Mesenchymal stem cell (in vitro differentiated cells and primary cell): ENCODE results near the gene AMIGO1.

Experiments
- DNase-seq: peaks from one replicate; pipeline ENCODE4 v3.0.0-alpha.2; 2013
- H2AFZ ChIP-seq: one replicate; pipeline ENCODE4 v1.6.1; 2013; ENCODE audit warnings: low read depth, mild to moderate bottlenecking, control low read depth, inconsistent platforms, low read length, moderate library complexity
- H2AK5ac ChIP-seq: 2 replicates; pipeline ENCODE4 v1.6.1; 2013; ENCODE audit warnings: low read length, moderate library complexity, mild to moderate bottlenecking, inconsistent platforms; ENCODE audit not compliant: severe bottlenecking
- H2BK120ac ChIP-seq: one replicate; pipeline ENCODE4 v1.6.1; 2013; ENCODE audit warnings: low read depth, mild to moderate bottlenecking, inconsistent platforms, low read length, moderate library complexity
- H2BK12ac ChIP-seq, 2 experiments: one replicate each; pipeline ENCODE4 v1.6.1; 2013; ENCODE audit warnings: inconsistent platforms in 2 of 2, low read length in 2 of 2, mild to moderate bottlenecking in 2 of 2, moderate library complexity in 2 of 2, control low read depth in 1 of 2
- H2BK15ac ChIP-seq: one replicate; pipeline ENCODE4 v1.6.1; 2013; ENCODE audit warnings: mild to moderate bottlenecking, low read depth, inconsistent platforms; ENCODE audit not compliant: poor library complexity, severe bottlenecking
- H2BK5ac ChIP-seq: 2 replicates; pipeline ENCODE4 v1.6.1; 2013; ENCODE audit warnings: low read depth, mild to moderate bottlenecking, low read length, control low read depth, inconsistent platforms; ENCODE audit not compliant: poor library complexity, severe bottlenecking
- H3K14ac ChIP-seq, 2 experiments: one replicate each; pipeline ENCODE4 v1.6.1; 2013; ENCODE audit warnings: inconsistent platforms in 2 of 2, low read length in 2 of 2, control low read depth in 1 of 2, mild to moderate bottlenecking in 1 of 2, moderate library complexity in 1 of 2
- H3K18ac ChIP-seq, 2 experiments: one replicate each; pipeline ENCODE4 v1.6.1; 2013; ENCODE audit warnings: inconsistent platforms in 2 of 2, low read length in 2 of 2, control low read depth in 1 of 2, low read depth in 1 of 2, mild to moderate bottlenecking in 1 of 2
- H3K23ac ChIP-seq, 2 experiments: one replicate each; pipeline ENCODE4 v1.6.1; 2013; ENCODE audit warnings: inconsistent platforms in 2 of 2, low read length in 2 of 2, mild to moderate bottlenecking in 2 of 2, moderate library complexity in 2 of 2, control low read depth in 1 of 2
- H3K27ac ChIP-seq: 2 replicates; pipeline ENCODE4 v1.5.1; 2013; ENCODE audit warnings: mild to moderate bottlenecking, moderate library complexity, low read length, control low read depth, inconsistent platforms; ENCODE audit not compliant: poor library complexity, severe bottlenecking
- H3K27me3 ChIP-seq, 2 experiments: 2 replicates each; pipeline versions ENCODE4 v1.6.1 to v1.7.0; 2013; ENCODE audit warnings: low read length in 2 of 2, mild to moderate bottlenecking in 2 of 2, moderate library complexity in 2 of 2, control low read depth in 1 of 2, inconsistent platforms in 1 of 2; ENCODE audit not compliant: control insufficient read depth in 1 of 2, insufficient read depth in 1 of 2
- H3K36me3 ChIP-seq, 2 experiments: 2 replicates each; pipeline versions ENCODE4 v1.6.1 to v1.7.0; 2013; ENCODE audit warnings: low read length in 2 of 2, control low read depth in 1 of 2, inconsistent platforms in 1 of 2, low read depth in 1 of 2, mild to moderate bottlenecking in 1 of 2; ENCODE audit not compliant: insufficient read depth in 2 of 2, control insufficient read depth in 1 of 2
- H3K4ac ChIP-seq, 2 experiments: one replicate each; pipeline ENCODE4 v1.6.1; 2013; ENCODE audit warnings: inconsistent platforms in 2 of 2, low read length in 2 of 2, mild to moderate bottlenecking in 2 of 2, moderate library complexity in 2 of 2, control low read depth in 1 of 2, low read depth in 1 of 2
- H3K4me1 ChIP-seq: 2 replicates; pipeline ENCODE4 v1.6.1; 2013; ENCODE audit warnings: low read depth, low read length, control low read depth; ENCODE audit not compliant: control insufficient read depth, insufficient read depth
- H3K4me2 ChIP-seq: 2 replicates; pipeline ENCODE4 v1.6.1; 2013; ENCODE audit warnings: low read length, mild to moderate bottlenecking, inconsistent platforms; ENCODE audit not compliant: poor library complexity, severe bottlenecking
- H3K4me3 ChIP-seq, 2 experiments: 2 replicates each; pipeline versions ENCODE4 v1.5.1 to v1.7.0; 2013; ENCODE audit warnings: low read length in 2 of 2, mild to moderate bottlenecking in 2 of 2, control low read depth in 1 of 2, low read depth in 1 of 2; ENCODE audit not compliant: insufficient read depth in 1 of 2
- H3K79me1 ChIP-seq: replicated peaks from 2 replicates; pipeline ENCODE4 v1.6.1; 2013; ENCODE audit warnings: mild to moderate bottlenecking, control low read depth, low read length, inconsistent platforms; ENCODE audit not compliant: poor library complexity, severe bottlenecking
- H3K9ac ChIP-seq: 2 replicates; pipeline ENCODE4 v1.7.0; 2013; ENCODE audit warnings: mild to moderate bottlenecking, low read length, moderate library complexity
- H3K9me3 ChIP-seq: 2 replicates; pipeline ENCODE4 v1.7.0; 2013; ENCODE audit warnings: mild to moderate bottlenecking, low read length; ENCODE audit not compliant: control insufficient read depth
- H4K8ac ChIP-seq: one replicate; pipeline ENCODE4 v1.6.1; 2013; ENCODE audit warnings: inconsistent platforms, mild to moderate bottlenecking, low read length, moderate library complexity
- H4K91ac ChIP-seq: one replicate; pipeline ENCODE4 v1.6.1; 2013; ENCODE audit warnings: mild to moderate bottlenecking, low read length, inconsistent platforms
- WGBS: methylation state at CpG from one replicate; pipeline ENCODE4 v1.1.7; 2013; ENCODE audit warnings: mixed read lengths; 5-methylcytosine and 5-hydroxymethylcytosine counted together

AMIGO1 gene

GRCh38 chr1:109543988-109544735 is 34.6 kb upstream of the AMIGO1 start:
- WGBS: 80% methylated on average over 14 of the region's 14 CpGs
- Histone ChIP-seq H3K27ac (no peak overlapping the region), H3K79me1 (peaks cover 1% of the 10 kb centered on the region), H3K36me3 (no peaks in the 10 kb centered on the region), H2AFZ (no peak overlapping the region), H3K23ac (no peak overlapping the region), H2BK5ac (no peak overlapping the region), H2BK15ac (no peak overlapping the region), H3K4me1 (peaks cover 2% of the 10 kb centered on the region), H3K27me3 (peaks cover 26 to 37% of the 10 kb centered on the region in 2 experiments), H3K14ac (no peak overlapping the region), H2BK12ac (no peak overlapping the region), H3K9ac (peak overlapping the region; percentile 9), H4K91ac (no peak overlapping the region), H3K18ac (no peak overlapping the region), H3K9me3 (no peaks in the 10 kb centered on the region), H2AK5ac (no peak overlapping the region), H3K4ac (no peak overlapping the region), H4K8ac (no peak overlapping the region), H2BK120ac (no peak overlapping the region), H3K4me2 (no peak overlapping the region), H3K4me3 (no peak overlapping the region)
- DNase-seq: no peak

GRCh38 chr1:109543283-109543987 is 33.9 kb upstream of the AMIGO1 start:
- Histone ChIP-seq H2BK12ac (no peak overlapping the region), H2AFZ (no peak overlapping the region), H3K18ac (no peak overlapping the region), H4K8ac (no peak overlapping the region), H3K14ac (no peak overlapping the region), H3K36me3 (no peaks in the 10 kb centered on the region), H2BK120ac (no peak overlapping the region), H3K27me3 (peaks cover 31 to 43% of the 10 kb centered on the region in 2 experiments), H4K91ac (no peak overlapping the region), H3K27ac (no peak overlapping the region), H3K4me1 (peaks cover 2% of the 10 kb centered on the region), H3K79me1 (peaks cover 1% of the 10 kb centered on the region), H3K23ac (no peak overlapping the region), H2AK5ac (no peak overlapping the region), H3K4me2 (no peak overlapping the region), H3K4me3 (no peak overlapping the region), H3K9me3 (no peaks in the 10 kb centered on the region), H2BK15ac (no peak overlapping the region), H3K4ac (no peak overlapping the region), H3K9ac (no peak overlapping the region), H2BK5ac (no peak overlapping the region)
- DNase-seq: no peak
- 84% methylated on average over 24 of the region's 24 CpGs for WGBS

- H4K8ac ChIP-seq: no peak overlapping the region
Observed at GRCh38 chr1:109542657-109543056, 33.1 kb upstream of the AMIGO1 start.

GRCh38 chr1:109541102-109541501 is 31.6 kb upstream of the AMIGO1 start:
- Histone ChIP-seq H3K14ac (no peak overlapping the region), H2AK5ac (no peak overlapping the region), H3K18ac (no peak overlapping the region), H3K36me3 (no peaks in the 10 kb centered on the region), H3K27me3 (peaks cover 36 to 43% of the 10 kb centered on the region in 2 experiments), H3K4ac (no peak overlapping the region), H3K4me2 (no peak overlapping the region), H3K79me1 (no peaks in the 10 kb centered on the region), H3K9me3 (no peaks in the 10 kb centered on the region), H2AFZ (no peak overlapping the region), H3K4me3 (no peak overlapping the region), H2BK12ac (no peak overlapping the region), H4K8ac (no peak overlapping the region), H3K27ac (no peak overlapping the region), H2BK15ac (no peak overlapping the region), H2BK120ac (no peak overlapping the region), H3K9ac (no peak overlapping the region), H3K4me1 (peaks cover 2% of the 10 kb centered on the region), H3K23ac (no peak overlapping the region), H4K91ac (no peak overlapping the region), H2BK5ac (no peak overlapping the region)
- 87% methylated on average over 3 of the region's 3 CpGs for WGBS
- no peak for DNase-seq

More at GRCh38 chr1:109542657-109543056, 33.1 kb upstream of the AMIGO1 start:
- H3K36me3 ChIP-seq: no peaks in the 10 kb centered on the region
- H3K23ac ChIP-seq: no peak overlapping the region
- H2BK5ac ChIP-seq: no peak overlapping the region
- no peak overlapping the region for H2BK120ac ChIP-seq
- H3K27me3 ChIP-seq: peaks cover 36 to 43% of the 10 kb centered on the region in 2 experiments
- H3K79me1 ChIP-seq: peaks cover 1% of the 10 kb centered on the region
- H3K9me3 ChIP-seq: no peaks in the 10 kb centered on the region
- H3K9ac ChIP-seq: no peak overlapping the region
- peaks cover 2% of the 10 kb centered on the region for H3K4me1 ChIP-seq
- no peak overlapping the region for H4K91ac ChIP-seq
- no peak for DNase-seq
- H3K4ac ChIP-seq: no peak overlapping the region
- WGBS: 88% methylated on average over 10 of the region's 10 CpGs
- no peak overlapping the region for H3K14ac ChIP-seq
- no peak overlapping the region for H2BK12ac ChIP-seq
- no peak overlapping the region for H2AK5ac ChIP-seq
- H3K18ac ChIP-seq: no peak overlapping the region
- H3K27ac ChIP-seq: no peak overlapping the region
- no peak overlapping the region for H3K4me3 ChIP-seq
- H2BK15ac ChIP-seq: no peak overlapping the region
- no peak overlapping the region for H2AFZ ChIP-seq
- no peak overlapping the region for H3K4me2 ChIP-seq
